Endothelial cell of umbilical vein (primary cell): ENCODE data around the gene KCNN3.

Experiments
- EZH2 ChIP-seq: IDR thresholded peaks from 2 replicates; pipeline ENCODE4 v1.6.1; 2012; ENCODE audit warnings: borderline replicate concordance, low read depth, mild to moderate bottlenecking, moderate library complexity, low read length, inconsistent platforms; ENCODE audit not compliant: severe bottlenecking
- FOS ChIP-seq: IDR thresholded peaks from 2 replicates; pipeline ENCODE4 v1.6.1; 2011; ENCODE audit warnings: mild to moderate bottlenecking, low read length, moderate library complexity, borderline replicate concordance; ENCODE audit not compliant: insufficient read depth
- MYC ChIP-seq: IDR thresholded peaks from one replicate; pipeline ENCODE4 v1.6.1; 2011; ENCODE audit warnings: mild to moderate bottlenecking, low read depth, low read length
- POLR2A ChIP-seq: IDR thresholded peaks from 2 replicates; pipeline ENCODE4 v1.6.1; 2012; ENCODE audit warnings: low read depth, mild to moderate bottlenecking, control low read depth, low read length
- TF ChIP-seq, protein P1 (sequence below), 2 donors: IDR thresholded peaks; 1 replicate in 1 of 2; 2 replicates in 1 of 2; pipeline ENCODE4 v1.5.1; 2011; ENCODE audit warnings: low read length in 2 of 2, mild to moderate bottlenecking in 2 of 2, moderate library complexity in 2 of 2, control low read depth in 1 of 2, inconsistent platforms in 1 of 2, low read depth in 1 of 2; ENCODE audit not compliant: insufficient read depth in 1 of 2; ENCODE audit errors: extremely low read depth in 1 of 2
- TF ChIP-seq, protein P2 (sequence below): IDR thresholded peaks from 2 replicates; pipeline ENCODE4 v1.6.1; 2011; ENCODE audit not compliant: insufficient read depth, insufficient read length

DNA sequence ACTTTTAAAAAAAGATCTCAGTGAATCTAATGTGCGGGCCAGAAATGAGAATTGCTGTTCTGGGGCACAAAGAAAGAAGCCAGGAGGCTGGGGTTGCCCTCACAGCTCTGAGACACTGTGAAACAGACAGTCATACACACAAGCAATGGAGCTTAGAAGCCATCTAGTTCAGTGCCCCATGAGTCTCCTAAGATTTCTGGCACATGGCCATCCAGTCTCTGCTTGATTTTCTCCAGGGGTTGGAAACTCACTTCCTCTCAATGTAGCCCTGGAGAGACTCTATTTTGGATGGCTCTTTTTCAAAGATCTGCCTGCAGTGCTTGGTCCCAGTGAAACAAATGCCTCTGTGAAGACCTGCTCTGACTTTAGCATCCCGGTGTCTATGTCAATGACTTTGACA, 38.6 kb downstream of the KCNN3 start:
- TF ChIP-seq EZH2 (no peak), POLR2A (no peak), FOS (no peak), MYC (no peak)
- TF ChIP-seq, protein P1, sequence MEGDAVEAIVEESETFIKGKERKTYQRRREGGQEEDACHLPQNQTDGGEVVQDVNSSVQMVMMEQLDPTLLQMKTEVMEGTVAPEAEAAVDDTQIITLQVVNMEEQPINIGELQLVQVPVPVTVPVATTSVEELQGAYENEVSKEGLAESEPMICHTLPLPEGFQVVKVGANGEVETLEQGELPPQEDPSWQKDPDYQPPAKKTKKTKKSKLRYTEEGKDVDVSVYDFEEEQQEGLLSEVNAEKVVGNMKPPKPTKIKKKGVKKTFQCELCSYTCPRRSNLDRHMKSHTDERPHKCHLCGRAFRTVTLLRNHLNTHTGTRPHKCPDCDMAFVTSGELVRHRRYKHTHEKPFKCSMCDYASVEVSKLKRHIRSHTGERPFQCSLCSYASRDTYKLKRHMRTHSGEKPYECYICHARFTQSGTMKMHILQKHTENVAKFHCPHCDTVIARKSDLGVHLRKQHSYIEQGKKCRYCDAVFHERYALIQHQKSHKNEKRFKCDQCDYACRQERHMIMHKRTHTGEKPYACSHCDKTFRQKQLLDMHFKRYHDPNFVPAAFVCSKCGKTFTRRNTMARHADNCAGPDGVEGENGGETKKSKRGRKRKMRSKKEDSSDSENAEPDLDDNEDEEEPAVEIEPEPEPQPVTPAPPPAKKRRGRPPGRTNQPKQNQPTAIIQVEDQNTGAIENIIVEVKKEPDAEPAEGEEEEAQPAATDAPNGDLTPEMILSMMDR (IDR thresholded peaks at IDR 0.05; ENCODE audit: extremely low read depth in 1 of 2, insufficient read depth in 1 of 2, low read depth in 1 of 2, low read length in 2 of 2) = no peak
- TF ChIP-seq, protein P2, sequence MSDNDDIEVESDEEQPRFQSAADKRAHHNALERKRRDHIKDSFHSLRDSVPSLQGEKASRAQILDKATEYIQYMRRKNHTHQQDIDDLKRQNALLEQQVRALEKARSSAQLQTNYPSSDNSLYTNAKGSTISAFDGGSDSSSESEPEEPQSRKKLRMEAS = no peak
